ENCODE measurements around the gene CCDC112.

DNA sequence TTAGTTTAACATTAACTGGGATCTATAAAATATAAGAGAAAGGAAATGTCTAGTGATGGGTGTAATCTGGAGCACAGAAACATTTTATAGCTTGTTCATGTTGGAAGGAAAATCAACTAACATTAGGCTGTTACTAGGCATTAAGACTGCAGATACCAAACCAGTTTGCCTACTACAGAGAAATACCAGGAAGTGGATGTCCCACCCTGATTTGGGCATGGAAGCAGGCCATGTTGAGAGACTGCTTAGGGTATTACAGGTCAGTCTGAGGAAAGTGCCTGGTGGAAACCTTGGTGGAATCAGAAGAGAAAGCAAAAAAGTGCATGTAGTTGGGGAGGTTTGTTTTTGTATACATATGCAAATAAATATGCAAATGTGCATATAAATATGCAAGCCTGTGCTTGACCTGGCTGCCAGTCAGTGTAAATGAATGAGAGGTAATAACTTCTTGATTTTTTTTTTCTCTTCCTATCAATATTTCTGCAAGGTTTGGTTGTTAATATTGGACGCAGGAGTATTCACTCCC is 9.6 kb upstream of the CCDC112 start:
- TF ChIP-seq TCF7 (IDR thresholded peaks at IDR 0.05; ENCODE audit: low read depth) (no peak), ZNF343 (CRISPR knock-in tag; IDR thresholded peaks at IDR 0.05) (no peak), KDM1A (CRISPR knock-in tag; IDR thresholded peaks at IDR 0.05) (no peak), FOXJ3 (CRISPR knock-in tag; IDR thresholded peaks at IDR 0.05; ENCODE audit: borderline replicate concordance) (no peak), NBN (conservative IDR thresholded peaks at IDR 0.05) (no peak), SCMH1 (CRISPR knock-in tag; IDR thresholded peaks at IDR 0.05; ENCODE audit: borderline replicate concordance) (no peak)
- TF ChIP-seq, protein P1, sequence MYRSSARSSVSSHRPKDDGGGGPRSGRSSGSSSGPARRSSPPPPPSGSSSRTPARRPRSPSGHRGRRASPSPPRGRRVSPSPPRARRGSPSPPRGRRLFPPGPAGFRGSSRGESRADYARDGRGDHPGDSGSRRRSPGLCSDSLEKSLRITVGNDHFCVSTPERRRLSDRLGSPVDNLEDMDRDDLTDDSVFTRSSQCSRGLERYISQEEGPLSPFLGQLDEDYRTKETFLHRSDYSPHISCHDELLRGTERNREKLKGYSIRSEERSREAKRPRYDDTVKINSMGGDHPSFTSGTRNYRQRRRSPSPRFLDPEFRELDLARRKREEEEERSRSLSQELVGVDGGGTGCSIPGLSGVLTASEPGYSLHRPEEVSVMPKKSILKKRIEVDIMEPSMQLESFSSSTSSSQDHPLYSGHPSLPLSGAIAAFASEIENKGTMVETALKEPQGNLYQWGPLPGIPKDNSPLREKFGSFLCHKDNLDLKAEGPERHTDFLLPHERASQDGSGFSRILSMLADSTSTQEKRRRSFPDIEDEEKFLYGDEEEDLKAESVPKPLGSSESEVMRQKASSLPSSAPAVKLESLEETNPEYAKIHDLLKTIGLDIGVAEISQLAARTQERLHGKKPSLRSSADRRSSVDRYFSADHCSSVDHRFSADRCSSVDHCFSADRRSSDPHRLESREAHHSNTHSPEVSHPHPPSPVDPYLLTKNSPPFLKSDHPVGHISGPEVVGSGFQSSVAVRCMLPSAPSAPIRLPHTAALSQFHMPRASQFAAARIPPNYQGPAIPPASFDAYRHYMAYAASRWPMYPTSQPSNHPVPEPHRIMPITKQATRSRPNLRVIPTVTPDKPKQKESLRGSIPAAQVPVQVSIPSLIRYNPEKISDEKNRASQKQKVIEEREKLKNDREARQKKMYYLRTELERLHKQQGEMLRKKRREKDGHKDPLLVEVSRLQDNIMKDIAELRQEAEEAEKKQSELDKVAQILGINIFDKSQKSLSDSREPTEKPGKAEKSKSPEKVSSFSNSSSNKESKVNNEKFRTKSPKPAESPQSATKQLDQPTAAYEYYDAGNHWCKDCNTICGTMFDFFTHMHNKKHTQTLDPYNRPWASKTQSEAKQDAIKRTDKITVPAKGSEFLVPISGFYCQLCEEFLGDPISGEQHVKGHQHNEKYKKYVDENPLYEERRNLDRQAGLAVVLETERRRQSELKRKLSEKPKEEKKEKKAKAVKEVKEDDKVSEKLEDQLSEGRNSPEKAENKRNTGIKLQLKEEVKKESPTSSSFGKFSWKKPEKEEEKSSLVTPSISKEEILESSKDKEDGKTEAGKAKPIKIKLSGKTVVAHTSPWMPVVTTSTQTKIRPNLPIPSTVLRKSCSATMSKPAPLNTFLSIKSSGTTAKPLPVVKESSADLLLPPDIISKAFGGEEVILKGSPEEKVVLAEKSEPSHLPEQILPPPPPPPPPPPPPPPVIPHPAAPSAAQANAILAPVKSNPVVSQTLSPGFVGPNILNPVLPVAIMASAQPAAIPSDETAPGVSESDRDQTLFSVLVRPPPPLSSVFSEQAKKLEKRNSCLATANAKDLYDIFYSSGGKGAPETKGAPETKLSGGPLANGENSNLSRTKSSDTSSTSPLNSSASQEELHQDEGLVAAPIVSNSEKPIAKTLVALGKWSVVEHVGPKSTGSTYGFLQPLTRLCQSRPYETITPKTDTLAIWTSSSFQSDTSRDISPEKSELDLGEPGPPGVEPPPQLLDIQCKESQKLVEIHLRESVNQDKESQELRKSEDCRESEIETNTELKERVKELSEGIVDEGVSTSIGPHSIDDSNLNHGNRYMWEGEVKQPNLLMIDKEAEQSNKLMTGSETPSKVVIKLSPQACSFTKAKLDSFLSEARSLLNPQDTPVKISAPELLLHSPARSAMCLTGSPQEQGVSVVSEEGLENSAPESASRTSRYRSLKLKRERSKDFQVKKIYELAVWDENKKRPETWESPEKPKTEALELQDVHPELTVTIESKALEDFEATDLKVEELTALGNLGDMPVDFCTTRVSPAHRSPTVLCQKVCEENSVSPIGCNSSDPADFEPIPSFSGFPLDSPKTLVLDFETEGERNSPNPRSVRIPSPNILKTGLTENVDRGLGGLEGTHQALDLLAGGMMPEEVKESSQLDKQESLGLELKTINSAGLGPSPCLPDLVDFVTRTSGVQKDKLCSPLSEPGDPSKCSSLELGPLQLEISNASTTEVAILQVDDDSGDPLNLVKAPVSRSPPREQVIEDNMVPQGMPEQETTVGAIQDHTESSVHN (CRISPR knock-in tag; IDR thresholded peaks at IDR 0.05) = no peak
- TF ChIP-seq, protein P2, sequence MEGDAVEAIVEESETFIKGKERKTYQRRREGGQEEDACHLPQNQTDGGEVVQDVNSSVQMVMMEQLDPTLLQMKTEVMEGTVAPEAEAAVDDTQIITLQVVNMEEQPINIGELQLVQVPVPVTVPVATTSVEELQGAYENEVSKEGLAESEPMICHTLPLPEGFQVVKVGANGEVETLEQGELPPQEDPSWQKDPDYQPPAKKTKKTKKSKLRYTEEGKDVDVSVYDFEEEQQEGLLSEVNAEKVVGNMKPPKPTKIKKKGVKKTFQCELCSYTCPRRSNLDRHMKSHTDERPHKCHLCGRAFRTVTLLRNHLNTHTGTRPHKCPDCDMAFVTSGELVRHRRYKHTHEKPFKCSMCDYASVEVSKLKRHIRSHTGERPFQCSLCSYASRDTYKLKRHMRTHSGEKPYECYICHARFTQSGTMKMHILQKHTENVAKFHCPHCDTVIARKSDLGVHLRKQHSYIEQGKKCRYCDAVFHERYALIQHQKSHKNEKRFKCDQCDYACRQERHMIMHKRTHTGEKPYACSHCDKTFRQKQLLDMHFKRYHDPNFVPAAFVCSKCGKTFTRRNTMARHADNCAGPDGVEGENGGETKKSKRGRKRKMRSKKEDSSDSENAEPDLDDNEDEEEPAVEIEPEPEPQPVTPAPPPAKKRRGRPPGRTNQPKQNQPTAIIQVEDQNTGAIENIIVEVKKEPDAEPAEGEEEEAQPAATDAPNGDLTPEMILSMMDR (CRISPR knock-in tag; IDR thresholded peaks at IDR 0.05) = no peak
- TF ChIP-seq, protein P3, sequence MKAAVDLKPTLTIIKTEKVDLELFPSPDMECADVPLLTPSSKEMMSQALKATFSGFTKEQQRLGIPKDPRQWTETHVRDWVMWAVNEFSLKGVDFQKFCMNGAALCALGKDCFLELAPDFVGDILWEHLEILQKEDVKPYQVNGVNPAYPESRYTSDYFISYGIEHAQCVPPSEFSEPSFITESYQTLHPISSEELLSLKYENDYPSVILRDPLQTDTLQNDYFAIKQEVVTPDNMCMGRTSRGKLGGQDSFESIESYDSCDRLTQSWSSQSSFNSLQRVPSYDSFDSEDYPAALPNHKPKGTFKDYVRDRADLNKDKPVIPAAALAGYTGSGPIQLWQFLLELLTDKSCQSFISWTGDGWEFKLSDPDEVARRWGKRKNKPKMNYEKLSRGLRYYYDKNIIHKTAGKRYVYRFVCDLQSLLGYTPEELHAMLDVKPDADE (CRISPR knock-in tag; IDR thresholded peaks at IDR 0.05) = no peak
- TF ChIP-seq, protein P4, sequence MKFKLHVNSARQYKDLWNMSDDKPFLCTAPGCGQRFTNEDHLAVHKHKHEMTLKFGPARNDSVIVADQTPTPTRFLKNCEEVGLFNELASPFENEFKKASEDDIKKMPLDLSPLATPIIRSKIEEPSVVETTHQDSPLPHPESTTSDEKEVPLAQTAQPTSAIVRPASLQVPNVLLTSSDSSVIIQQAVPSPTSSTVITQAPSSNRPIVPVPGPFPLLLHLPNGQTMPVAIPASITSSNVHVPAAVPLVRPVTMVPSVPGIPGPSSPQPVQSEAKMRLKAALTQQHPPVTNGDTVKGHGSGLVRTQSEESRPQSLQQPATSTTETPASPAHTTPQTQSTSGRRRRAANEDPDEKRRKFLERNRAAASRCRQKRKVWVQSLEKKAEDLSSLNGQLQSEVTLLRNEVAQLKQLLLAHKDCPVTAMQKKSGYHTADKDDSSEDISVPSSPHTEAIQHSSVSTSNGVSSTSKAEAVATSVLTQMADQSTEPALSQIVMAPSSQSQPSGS (CRISPR knock-in tag; IDR thresholded peaks at IDR 0.05) = no peak
